OCI-LY7 (cell line): ENCODE measurements around the gene FHIT.

Source experiments
- EZH2phosphoT487 ChIP-seq: fragments of 200-600 bp; sonication (generic); IDR thresholded peaks from 2 replicates; pipeline ENCODE4 v1.6.1; 2018; ENCODE audit warnings: low read depth, borderline replicate concordance, mild to moderate bottlenecking, mixed run types, antibody characterized with exemption, low read length, moderate library complexity, mixed read lengths
- TF ChIP-seq, protein P1 (sequence below): fragments of 200-600 bp; sonication (generic); conservative IDR thresholded peaks from 2 replicates; pipeline ENCODE4 v1.5.1; 2014; ENCODE audit warnings: mild to moderate bottlenecking, antibody characterized with exemption, low read length, moderate library complexity, mixed read lengths

DNA sequence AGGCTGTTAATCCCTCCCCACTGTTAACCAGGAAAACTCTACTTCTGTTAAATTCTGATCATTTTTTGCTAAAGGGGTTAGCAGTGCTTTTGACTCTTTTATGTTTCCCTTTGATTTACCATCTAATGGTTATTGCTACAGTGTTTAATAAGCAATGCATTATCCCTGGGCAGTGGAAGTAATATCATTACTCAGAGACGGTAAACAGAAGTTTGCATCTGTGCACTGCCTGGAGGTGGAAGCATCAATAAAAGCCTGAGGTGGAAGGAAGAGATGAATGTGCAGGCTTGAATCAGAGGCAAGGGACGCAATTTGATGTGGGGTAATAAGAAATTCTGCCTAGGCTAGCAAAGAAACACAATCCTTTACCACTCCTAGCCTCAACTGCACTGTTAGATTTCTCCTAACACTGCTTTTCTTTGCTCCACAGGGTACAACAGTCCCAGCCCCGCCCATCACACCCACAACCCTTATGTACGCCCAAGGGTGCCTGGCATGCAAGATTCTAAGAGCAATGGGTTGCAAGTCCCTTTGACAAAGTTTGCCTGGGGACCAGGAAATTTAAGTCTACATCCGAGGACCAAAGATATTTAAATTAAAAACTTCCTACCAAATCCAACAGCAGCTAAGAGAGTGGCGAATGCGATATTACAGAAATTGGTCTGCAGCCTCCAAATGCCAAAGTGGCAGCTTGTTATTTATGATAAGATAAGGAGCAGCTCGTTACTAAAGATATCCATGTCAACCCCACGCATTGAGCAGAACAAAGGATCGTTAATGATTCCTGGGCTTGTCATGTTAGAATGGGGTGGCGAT lies 261.4 kb downstream of the FHIT start:
- TF ChIP-seq, protein P1, sequence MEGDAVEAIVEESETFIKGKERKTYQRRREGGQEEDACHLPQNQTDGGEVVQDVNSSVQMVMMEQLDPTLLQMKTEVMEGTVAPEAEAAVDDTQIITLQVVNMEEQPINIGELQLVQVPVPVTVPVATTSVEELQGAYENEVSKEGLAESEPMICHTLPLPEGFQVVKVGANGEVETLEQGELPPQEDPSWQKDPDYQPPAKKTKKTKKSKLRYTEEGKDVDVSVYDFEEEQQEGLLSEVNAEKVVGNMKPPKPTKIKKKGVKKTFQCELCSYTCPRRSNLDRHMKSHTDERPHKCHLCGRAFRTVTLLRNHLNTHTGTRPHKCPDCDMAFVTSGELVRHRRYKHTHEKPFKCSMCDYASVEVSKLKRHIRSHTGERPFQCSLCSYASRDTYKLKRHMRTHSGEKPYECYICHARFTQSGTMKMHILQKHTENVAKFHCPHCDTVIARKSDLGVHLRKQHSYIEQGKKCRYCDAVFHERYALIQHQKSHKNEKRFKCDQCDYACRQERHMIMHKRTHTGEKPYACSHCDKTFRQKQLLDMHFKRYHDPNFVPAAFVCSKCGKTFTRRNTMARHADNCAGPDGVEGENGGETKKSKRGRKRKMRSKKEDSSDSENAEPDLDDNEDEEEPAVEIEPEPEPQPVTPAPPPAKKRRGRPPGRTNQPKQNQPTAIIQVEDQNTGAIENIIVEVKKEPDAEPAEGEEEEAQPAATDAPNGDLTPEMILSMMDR = no peak
- TF ChIP-seq EZH2phosphoT487 = no peak
